Effector memory CD4-positive, alpha-beta T cell (primary cell): Measurements from ENCODE around the gene AIFM2.
"Not testable (repeated sequence)": the region's sequence is repeated elsewhere in the genome, so short reads cannot be mapped to it uniquely, and the experiment has no call there.

Experiments used
- DNase-seq, 3 donors: peaks; one replicate each; pipeline ENCODE4 v3.0.0-alpha.2; 2020
- H3K27ac ChIP-seq: 2 replicates; pipeline ENCODE4 v1.7.0; 2013; ENCODE audit warnings: mild to moderate bottlenecking, low read length, moderate library complexity; ENCODE audit not compliant: insufficient read depth, poor library complexity, severe bottlenecking
- H3K27me3 ChIP-seq: replicated peaks from 2 replicates; pipeline ENCODE4 v1.7.0; 2013; ENCODE audit warnings: mild to moderate bottlenecking, low read length; ENCODE audit not compliant: insufficient read depth, control insufficient read depth, poor library complexity, severe bottlenecking
- H3K36me3 ChIP-seq: 2 replicates; pipeline ENCODE4 v1.7.0; 2013; ENCODE audit warnings: mild to moderate bottlenecking, low read length, moderate library complexity; ENCODE audit not compliant: control insufficient read depth, insufficient read depth
- H3K4me1 ChIP-seq: 2 replicates; pipeline ENCODE4 v1.7.0; 2013; ENCODE audit warnings: low read length, mild to moderate bottlenecking; ENCODE audit not compliant: control insufficient read depth, insufficient read depth, poor library complexity, severe bottlenecking
- H3K4me3 ChIP-seq: 2 replicates; pipeline ENCODE4 v1.7.0; 2013; ENCODE audit warnings: low read length, low read depth, mild to moderate bottlenecking; ENCODE audit not compliant: insufficient read depth, poor library complexity, severe bottlenecking
- H3K9me3 ChIP-seq: 2 replicates; pipeline ENCODE4 v1.7.0; 2013; ENCODE audit warnings: mild to moderate bottlenecking, low read length, moderate library complexity; ENCODE audit not compliant: control insufficient read depth

The AIFM2 gene

DNA sequence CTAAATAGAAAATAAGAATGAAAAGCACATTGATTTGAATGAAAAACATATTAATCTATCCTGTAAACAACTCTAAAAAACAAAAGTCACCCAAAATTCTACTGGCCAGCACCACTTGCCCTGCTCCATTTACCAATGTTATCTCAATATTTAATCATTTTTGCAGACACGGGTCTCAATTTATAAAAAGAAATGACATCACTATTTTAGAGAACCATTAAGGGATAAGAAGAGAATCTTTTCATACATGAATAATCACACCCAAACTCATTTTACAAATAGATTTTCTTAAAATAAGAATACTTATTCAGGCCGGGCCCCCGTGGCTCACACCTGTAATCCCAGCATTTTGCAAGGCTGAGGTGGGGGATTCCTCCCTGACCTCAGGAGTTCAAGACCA, 33.8 kb upstream of the AIFM2 start:
- H3K9me3 ChIP-seq = no peaks in the 10 kb centered on the region
- H3K36me3 ChIP-seq = peaks cover 15% of the 10 kb centered on the region
- DNase-seq = no peak
- H3K27ac ChIP-seq = no peak overlapping the region
- H3K4me3 ChIP-seq = no peak overlapping the region
- H3K27me3 ChIP-seq = no peaks in the 10 kb centered on the region
- H3K4me1 ChIP-seq = peaks cover 43% of the 10 kb centered on the region

DNA sequence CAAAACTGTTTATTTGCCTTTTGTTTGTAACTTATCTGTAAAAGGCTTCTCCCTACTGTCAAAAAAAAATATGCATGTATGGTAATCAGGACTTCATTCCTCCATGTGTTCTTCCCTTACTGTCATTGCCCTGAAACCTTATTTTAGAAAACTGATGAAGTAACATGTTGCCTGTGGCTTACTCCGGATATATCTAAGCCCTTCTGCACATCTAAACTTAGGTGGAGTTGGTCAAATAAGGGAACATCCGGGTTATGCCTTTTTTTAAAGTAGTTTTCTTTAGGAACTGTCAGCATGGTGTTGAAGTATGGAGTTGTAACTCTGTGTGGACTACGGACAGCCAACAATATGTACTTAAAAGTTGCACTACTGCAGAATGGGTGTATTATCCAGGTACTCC, 31.5 kb upstream of the AIFM2 start:
- no peak overlapping the region for H3K27ac ChIP-seq
- H3K4me1 ChIP-seq = peaks cover 39% of the 10 kb centered on the region

DNA sequence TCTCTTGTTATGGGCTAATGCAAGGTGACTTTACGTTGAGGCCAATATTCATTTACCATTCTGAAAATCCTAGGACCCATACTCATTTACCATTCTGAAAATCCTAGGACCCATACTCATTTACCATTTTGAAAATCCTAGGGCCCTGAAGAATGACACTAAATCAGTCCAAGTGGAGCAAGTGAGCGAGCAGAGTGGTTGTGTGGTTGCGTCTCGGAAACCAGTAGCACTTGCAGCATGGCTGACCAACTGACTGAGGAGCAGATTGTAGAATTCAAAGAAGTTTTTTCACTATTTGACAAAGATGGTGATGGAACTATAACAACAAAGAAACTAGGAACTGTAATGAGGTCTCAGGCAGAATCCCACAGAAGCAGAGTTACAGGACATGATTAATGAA, 30.8 kb upstream of the AIFM2 start:
- Histone ChIP-seq H3K4me3 (no peak overlapping the region), H3K27ac (peak overlapping the region; percentile 11), H3K9me3 (no peaks in the 10 kb centered on the region), H3K27me3 (no peaks in the 10 kb centered on the region), H3K36me3 (peaks cover 32% of the 10 kb centered on the region), H3K4me1 (peaks cover 35% of the 10 kb centered on the region)
- no peak for DNase-seq

More for the DNA sequence above, 31.5 kb upstream of the AIFM2 start:
- no peaks in the 10 kb centered on the region for H3K27me3 ChIP-seq
- no peak overlapping the region for H3K4me3 ChIP-seq
- no peak for DNase-seq
- no peaks in the 10 kb centered on the region for H3K9me3 ChIP-seq
- H3K36me3 ChIP-seq = peaks cover 32% of the 10 kb centered on the region

DNA sequence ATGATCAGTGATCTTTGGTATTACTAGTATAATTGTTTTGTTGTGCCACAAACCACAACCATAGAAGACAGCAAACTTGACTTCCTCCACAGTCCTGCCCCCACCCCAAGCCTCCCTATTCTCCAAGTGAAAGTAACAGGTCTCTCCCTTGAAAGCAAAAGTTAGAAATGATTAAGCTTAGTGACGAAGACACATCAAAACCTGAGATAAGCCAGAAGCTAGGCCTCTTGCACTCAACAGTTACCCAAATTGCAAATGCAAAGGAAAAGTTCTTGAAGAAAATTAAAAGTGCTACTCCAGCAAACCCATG, 30.2 kb upstream of the AIFM2 start:
- Histone ChIP-seq H3K4me3 (no peak overlapping the region), H3K9me3 (no peaks in the 10 kb centered on the region), H3K4me1 (peaks cover 29% of the 10 kb centered on the region), H3K27ac (peak overlapping the region; percentile 16), H3K27me3 (no peaks in the 10 kb centered on the region), H3K36me3 (peaks cover 37% of the 10 kb centered on the region)
- peak in 1 of 3 donors; percentile 32 for DNase-seq

DNA sequence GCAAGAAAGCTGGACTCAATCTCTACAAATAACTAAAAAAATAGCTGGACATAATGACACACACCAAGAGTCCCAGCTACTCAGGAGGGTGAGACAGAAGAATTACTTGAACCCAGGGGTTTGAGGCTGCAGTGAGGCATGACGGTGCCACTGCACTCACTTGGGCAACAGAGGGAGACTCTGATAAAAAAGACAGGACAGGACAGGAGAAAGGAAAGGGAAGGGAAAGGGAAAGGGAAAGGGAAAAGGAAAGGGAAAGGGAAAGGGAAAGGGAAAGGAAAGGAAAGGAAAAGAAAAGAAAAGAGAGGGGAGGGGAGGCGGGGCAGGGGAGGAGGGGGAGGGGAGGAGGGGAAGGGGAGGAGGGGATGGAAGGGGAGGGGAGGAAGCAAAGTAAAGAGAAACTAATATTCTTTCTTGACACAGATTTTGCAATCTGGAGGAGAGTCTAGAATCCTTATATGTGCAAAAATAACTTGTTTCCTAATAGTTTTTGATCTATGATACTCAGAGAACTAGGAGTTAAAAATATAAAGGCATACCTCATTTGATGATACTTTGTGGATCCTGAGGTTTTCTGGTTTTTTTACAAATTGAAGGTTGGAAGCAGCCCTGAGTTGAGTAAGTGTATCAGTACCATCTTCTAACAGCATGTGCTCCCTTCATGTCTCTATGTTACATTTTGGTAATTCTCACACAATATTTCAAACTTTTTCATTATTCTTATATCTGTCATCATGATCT, 29.7 kb upstream of the AIFM2 start:
- DNase-seq = no peak
- H3K36me3 ChIP-seq = peaks cover 42% of the 10 kb centered on the region
- no peaks in the 10 kb centered on the region for H3K9me3 ChIP-seq
- peak overlapping the region; percentile 16 for H3K27ac ChIP-seq
- H3K4me3 ChIP-seq = no peak overlapping the region
- H3K27me3 ChIP-seq = no peaks in the 10 kb centered on the region
- peaks cover 24% of the 10 kb centered on the region for H3K4me1 ChIP-seq

DNA sequence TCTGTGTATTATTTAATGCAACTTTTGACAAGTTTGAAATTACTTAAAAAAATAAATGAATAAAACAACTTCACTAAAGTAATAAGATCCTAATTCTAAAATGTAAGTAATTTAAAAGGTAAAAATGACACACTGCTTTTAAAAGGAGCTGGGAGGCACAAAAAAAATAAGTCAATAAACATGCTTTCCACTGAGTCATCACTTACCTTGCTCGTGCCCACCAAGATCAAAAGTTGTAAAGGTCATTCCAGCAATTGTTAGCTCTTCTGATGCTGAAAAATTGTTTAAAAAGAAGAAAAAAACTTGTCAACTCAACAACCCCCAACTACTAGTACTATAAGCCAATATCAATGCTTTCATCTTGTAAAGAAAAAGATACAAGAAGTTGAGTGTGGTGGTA, 28.2 kb upstream of the AIFM2 start:
- H3K27ac ChIP-seq = no peak overlapping the region
- H3K9me3 ChIP-seq = no peaks in the 10 kb centered on the region
- peaks cover 51% of the 10 kb centered on the region for H3K36me3 ChIP-seq

DNA sequence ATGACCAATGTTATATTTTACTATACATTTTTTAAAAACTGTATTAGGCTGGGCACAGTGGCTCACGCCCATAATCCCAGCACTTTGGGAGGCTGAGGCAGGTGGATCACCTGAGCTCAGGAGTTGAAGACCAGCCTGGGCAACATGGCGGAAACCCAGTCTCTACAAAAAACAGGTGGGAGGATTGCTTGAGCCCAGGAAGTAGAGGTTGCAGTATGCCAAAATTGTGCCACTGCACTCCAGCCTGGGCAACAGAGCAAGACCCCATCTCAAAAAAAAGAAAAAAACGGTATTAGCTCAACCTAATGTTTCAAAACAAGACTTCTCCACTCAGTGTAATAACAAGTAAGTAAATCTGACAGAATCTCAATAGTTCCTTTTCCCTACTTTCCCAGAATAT, 26.7 kb upstream of the AIFM2 start:
- H3K9me3 ChIP-seq, H3K27ac ChIP-seq, H3K4me3 ChIP-seq, DNase-seq, H3K27me3 ChIP-seq: not testable (repeated sequence)
- Histone ChIP-seq H3K36me3 (peaks cover 58% of the 10 kb centered on the region), H3K4me1 (peaks cover 18% of the 10 kb centered on the region)

More for the DNA sequence above, 28.2 kb upstream of the AIFM2 start:
- Histone ChIP-seq H3K4me1 (peaks cover 21% of the 10 kb centered on the region), H3K27me3 (no peaks in the 10 kb centered on the region), H3K4me3 (no peak overlapping the region)
- DNase-seq = no peak

DNA sequence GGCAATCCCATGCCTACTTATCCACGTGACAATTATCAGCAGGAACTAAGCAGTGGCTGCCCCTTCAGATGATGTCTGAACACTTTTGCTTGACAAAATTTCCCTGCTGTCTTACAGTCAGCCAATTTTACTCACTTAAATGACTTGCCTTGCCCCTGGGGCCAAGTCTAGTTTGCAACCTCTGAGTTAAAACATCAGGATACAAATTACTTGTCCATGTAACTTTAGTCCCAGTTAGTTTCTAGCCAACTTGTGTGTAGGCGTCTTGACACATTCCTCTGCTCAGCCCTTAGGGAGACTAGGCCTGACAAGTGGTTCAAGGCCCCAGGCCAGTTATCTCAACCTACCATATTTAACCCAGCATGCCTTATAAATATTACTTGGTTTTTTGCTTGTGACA, 25.5 kb upstream of the AIFM2 start:
- Histone ChIP-seq H3K4me1 (peaks cover 6% of the 10 kb centered on the region), H3K27me3 (no peaks in the 10 kb centered on the region), H3K4me3 (no peak overlapping the region), H3K9me3 (no peaks in the 10 kb centered on the region), H3K27ac (no peak overlapping the region), H3K36me3 (peaks cover 67% of the 10 kb centered on the region)
- no peak for DNase-seq

DNA sequence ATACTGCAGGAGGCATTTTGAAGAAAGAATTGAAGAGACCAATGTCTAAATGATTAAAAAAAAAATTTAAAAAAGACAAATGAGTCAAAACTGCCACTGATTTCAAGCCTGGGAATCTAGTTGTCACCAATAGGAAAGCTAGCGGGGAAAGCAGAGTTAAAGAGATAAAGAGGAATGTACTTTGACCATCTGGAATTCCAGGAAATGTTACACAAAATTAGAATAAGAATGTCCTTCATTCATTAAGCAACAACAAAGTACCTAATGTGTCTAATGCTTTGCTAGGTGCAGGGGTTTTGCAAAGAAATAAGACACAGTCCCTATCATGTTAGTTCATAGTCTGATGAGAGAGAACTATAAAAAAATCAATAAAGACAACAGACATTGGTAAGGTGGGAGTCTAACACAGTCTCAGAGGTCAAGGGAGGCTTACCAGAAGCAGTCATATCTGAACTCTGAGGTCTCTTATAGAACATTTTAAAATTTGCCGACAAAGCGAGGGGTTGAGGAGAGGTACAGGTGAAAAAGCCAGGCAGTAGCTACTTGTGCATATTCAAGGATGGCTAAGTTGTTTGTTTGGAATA, 22.7 kb upstream of the AIFM2 start:
- Histone ChIP-seq H3K4me1 (no peaks in the 10 kb centered on the region), H3K36me3 (peaks cover 69% of the 10 kb centered on the region), H3K4me3 (no peak overlapping the region), H3K27ac (no peak overlapping the region), H3K9me3 (no peaks in the 10 kb centered on the region), H3K27me3 (no peaks in the 10 kb centered on the region)
- DNase-seq = no peak

DNA sequence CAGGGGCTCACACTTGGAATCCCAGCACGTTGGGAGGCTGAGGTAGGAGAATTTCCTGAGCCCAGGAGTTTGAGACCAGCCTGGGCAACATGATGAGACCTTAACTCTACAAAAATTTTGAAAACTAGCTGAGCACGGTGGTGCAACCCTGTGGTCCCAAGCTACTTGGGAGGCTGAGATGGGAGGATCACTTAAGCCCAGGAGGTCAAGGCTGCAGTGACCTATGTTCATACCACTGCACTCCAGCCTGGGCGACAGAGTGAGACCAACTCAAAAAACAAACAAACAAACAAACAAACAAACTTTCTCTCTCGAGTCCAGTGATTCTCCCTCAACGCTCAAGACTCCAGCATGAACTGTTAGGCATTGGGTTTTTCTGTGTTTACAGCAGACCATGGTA, 15.9 kb upstream of the AIFM2 start:
- Histone ChIP-seq H3K4me1 (peaks cover 15% of the 10 kb centered on the region), H3K36me3 (peaks cover 23% of the 10 kb centered on the region), H3K4me3 (no peak overlapping the region), H3K27me3 (no peaks in the 10 kb centered on the region), H3K27ac (no peak overlapping the region), H3K9me3 (no peaks in the 10 kb centered on the region)
- DNase-seq = no peak
